Esophagus muscularis mucosa (tissue), 4 donors: ENCODE results near the gene CD302.

ENCODE experiments used
- CTCF ChIP-seq, 3 experiments: fragments of 200-600 bp in 2 of 3; fragments of 450-650 bp in 1 of 3; sonication (generic) in 2 of 3; IDR thresholded peaks; one replicate each; pipeline ENCODE4 v1.5.1; 2017 to 2019; ENCODE audit warnings: antibody characterized with exemption in 3 of 3, mild to moderate bottlenecking in 2 of 3, moderate library complexity in 1 of 3
- EP300 ChIP-seq: sonication (generic); formaldehyde crosslinking; IDR thresholded peaks from one replicate; pipeline ENCODE4 v1.6.1; 2017; ENCODE audit warnings: antibody characterized with exemption
- POLR2A ChIP-seq: fragments of 450-650 bp; IDR thresholded peaks from one replicate; pipeline ENCODE4 v1.6.1; 2017; ENCODE audit warnings: antibody characterized with exemption, moderate library complexity, mild to moderate bottlenecking, low read depth

GRCh38 chr2:159786938-159787337 is 11.1 kb downstream of the CD302 start:
- no peak for TF ChIP-seq CTCF (IDR thresholded peaks at IDR 0.05)
- no peak for TF ChIP-seq POLR2A
- TF ChIP-seq EP300, result no peak
